Activated CD4-positive, alpha-beta T cell treated with anti-CD3 and anti-CD28 coated beads, Interleukin-2, amount 50 U/mL, for 4 hours (primary cell): ENCODE data around the gene C14orf119.
"Not testable (repeated sequence)": the region's sequence is repeated elsewhere in the genome, so short reads cannot be mapped to it uniquely, and the experiment has no call there.

ENCODE experiments used
- DNase-seq, 2 experiments: peaks; one replicate each; pipeline ENCODE4 v3.0.0-alpha.2; 2020

The C14orf119 gene

GRCh38 chr14:23091294-23092225, 3.7 kb upstream of the C14orf119 start:
- no peak for DNase-seq

GRCh38 chr14:23093104-23093503, 2.2 kb upstream of the C14orf119 start:
- no peak for DNase-seq

- DNase-seq = no peak
These were observed 1.8 kb upstream of the C14orf119 start for GRCh38 chr14:23093526-23093925.

- DNase-seq = peak in 1 of 2 experiments; percentile 66
These were observed 1.2 kb upstream of the C14orf119 start for GRCh38 chr14:23093991-23094665.

- DNase-seq = peak in 1 of 2 experiments; percentile 60
These were observed 574 bp upstream of the C14orf119 start, which contains the start of gene ACIN1 for GRCh38 chr14:23094666-23095195. ACIN1 (minus strand) TSS chr14:23095136; CDS start chr14:23095112, 24 bp downstream.

GRCh38 chr14:23097786-23098185, 2.5 kb downstream of the C14orf119 start:
- DNase-seq = no peak

- no peak for DNase-seq
These were observed 4.0 kb downstream of the C14orf119 start for GRCh38 chr14:23099212-23099861.

GRCh38 chr14:23101213-23101970, 6.1 kb downstream of the C14orf119 start:
- no peak for DNase-seq

GRCh38 chr14:23101986-23102625, 6.8 kb downstream of the C14orf119 start:
- DNase-seq = no peak

- no peak for DNase-seq
These were observed 7.5 kb downstream of the C14orf119 start for GRCh38 chr14:23102801-23103200.

- no peak for DNase-seq
These were observed 8.3 kb downstream of the C14orf119 start for GRCh38 chr14:23103581-23103980.

GRCh38 chr14:23104070-23104590, 8.8 kb downstream of the C14orf119 start:
- DNase-seq = no peak

GRCh38 chr14:23104591-23105347, 9.5 kb downstream of the C14orf119 start, which contains the start of gene CIROP:
CIROP (minus strand) TSS chr14:23104989; CDS start chr14:23104920, 69 bp downstream.
- no peak for DNase-seq

GRCh38 chr14:23105348-23105824, 10.1 kb downstream of the C14orf119 start:
- DNase-seq = no peak

GRCh38 chr14:23106747-23107045, 11.4 kb downstream of the C14orf119 start:
- no peak for DNase-seq

GRCh38 chr14:23107620-23108019, 12.3 kb downstream of the C14orf119 start:
- not testable (repeated sequence) for DNase-seq

GRCh38 chr14:23108169-23108568, 12.9 kb downstream of the C14orf119 start:
- not testable (repeated sequence) for DNase-seq

GRCh38 chr14:23109769-23110168, 14.5 kb downstream of the C14orf119 start:
- no peak for DNase-seq

GRCh38 chr14:23110579-23111365, 15.5 kb downstream of the C14orf119 start:
- no peak for DNase-seq
